ENCODE measurements around the gene GRAMD1B.
"Not testable (repeated sequence)": the region's sequence is repeated elsewhere in the genome, so short reads cannot be mapped to it uniquely, and the experiment has no call there.

The GRAMD1B gene

DNA sequence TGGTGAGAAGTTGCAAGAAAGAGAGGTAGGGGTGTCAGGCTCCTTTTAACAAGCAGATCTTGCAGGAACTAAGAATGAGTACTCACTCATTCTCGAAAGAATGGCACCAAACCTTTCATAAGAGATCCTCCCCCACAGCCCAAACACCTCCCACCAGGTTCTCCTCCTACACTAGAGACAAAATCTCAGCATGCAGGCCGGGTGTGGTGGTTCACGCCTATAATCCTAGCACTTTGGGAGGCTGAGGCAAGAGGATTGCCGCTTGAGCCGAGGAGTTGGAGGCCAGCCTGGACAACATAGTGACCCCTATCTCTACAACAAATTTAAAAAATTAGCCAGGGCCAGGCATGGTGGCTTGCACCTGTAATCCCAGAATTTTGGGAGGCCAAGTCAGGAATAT, 11.1 kb downstream of the GRAMD1B start:
- CTCF ChIA-PET, result interaction anchor here (4.6 kb wide), 1 partner anchor 34 kb away, joined by 27 read pairs; no protein-coding TSS in a partner anchor
- Mint-ChIP-seq H3K27ac (no peak overlapping the region), H3K4me1 (peaks cover 80% of the 10 kb centered on the region), H3K36me3 (peaks cover 48% of the 10 kb centered on the region), H3K9me3 (peaks cover 7% of the 10 kb centered on the region), H3K4me3 (no peak overlapping the region), H3K27me3 (no peaks in the 10 kb centered on the region)
- DNase-seq, result no peak

GRCh38 chr11:123443851-123444623, 14.0 kb downstream of the GRAMD1B start:
- H3K4me3 Mint-ChIP-seq, result no peak overlapping the region
- H3K4me1 Mint-ChIP-seq, result peaks cover 60% of the 10 kb centered on the region
- H3K9me3 Mint-ChIP-seq, result no peaks in the 10 kb centered on the region
- no peak for DNase-seq
- CTCF ChIA-PET, result interaction anchor here (0.8 kb wide), 1 partner anchor 36 kb away, joined by 3 read pairs; no protein-coding TSS in a partner anchor
- peaks cover 42% of the 10 kb centered on the region for H3K36me3 Mint-ChIP-seq
- H3K27me3 Mint-ChIP-seq, result no peaks in the 10 kb centered on the region
- no peak overlapping the region for H3K27ac Mint-ChIP-seq

DNA sequence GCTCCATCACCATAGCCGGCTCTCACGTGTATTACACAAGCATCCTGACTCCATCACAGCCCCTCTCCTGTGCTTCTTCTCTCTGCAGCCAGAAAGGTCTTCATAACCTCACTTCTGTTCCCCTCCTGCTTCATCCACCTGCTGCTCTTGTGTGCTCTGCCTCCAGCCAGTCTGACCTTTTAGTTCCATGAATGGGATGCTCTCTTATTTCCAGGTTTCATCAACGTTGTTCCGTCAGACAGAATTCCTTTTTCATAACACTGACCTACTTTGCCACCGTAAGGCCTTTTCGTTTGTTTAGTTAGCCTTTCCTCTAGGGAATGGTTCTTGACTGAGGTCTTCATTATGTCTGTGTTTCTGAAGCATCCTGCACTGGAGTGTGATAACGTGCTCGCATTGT, 18.8 kb downstream of the GRAMD1B start:
- no peak overlapping the region for H3K4me3 Mint-ChIP-seq
- no peaks in the 10 kb centered on the region for H3K9me3 Mint-ChIP-seq
- H3K36me3 Mint-ChIP-seq, result peaks cover 27% of the 10 kb centered on the region
- CTCF ChIA-PET, result interaction anchor here (0.6 to 6.2 kb wide), 4 partner anchors 16 to 350 kb away, joined by 3 to 33 read pairs (median 6); no protein-coding TSS in a partner anchor
- peak overlapping the region; percentile 70 for H3K27ac Mint-ChIP-seq
- no peaks in the 10 kb centered on the region for H3K27me3 Mint-ChIP-seq
- no peak for DNase-seq
- peaks cover 66% of the 10 kb centered on the region for H3K4me1 Mint-ChIP-seq

- no peak overlapping the region for H3K4me3 Mint-ChIP-seq
- no peaks in the 10 kb centered on the region for H3K9me3 Mint-ChIP-seq
- no peaks in the 10 kb centered on the region for H3K27me3 Mint-ChIP-seq
- CTCF ChIA-PET, result interaction anchor here (0.6 to 6.2 kb wide), 4 partner anchors 16 to 350 kb away, joined by 3 to 33 read pairs (median 6); no protein-coding TSS in a partner anchor
- H3K36me3 Mint-ChIP-seq, result peaks cover 28% of the 10 kb centered on the region
- H3K27ac Mint-ChIP-seq, result no peak overlapping the region
- DNase-seq, result no peak
- H3K4me1 Mint-ChIP-seq, result peaks cover 69% of the 10 kb centered on the region
These were observed 19.4 kb downstream of the GRAMD1B start for GRCh38 chr11:123449436-123449835.

- H3K36me3 Mint-ChIP-seq, result peaks cover 20% of the 10 kb centered on the region
- H3K27me3 Mint-ChIP-seq, result no peaks in the 10 kb centered on the region
- H3K4me3 Mint-ChIP-seq, result no peak overlapping the region
- CTCF ChIA-PET, result interaction anchor here (1.0 to 6.2 kb wide), 3 partner anchors 17 to 44 kb away, joined by 3 to 33 read pairs (median 20); no protein-coding TSS in a partner anchor
- no peaks in the 10 kb centered on the region for H3K9me3 Mint-ChIP-seq
- H3K27ac Mint-ChIP-seq, result peak overlapping the region; percentile 73
- peaks cover 70% of the 10 kb centered on the region for H3K4me1 Mint-ChIP-seq
- DNase-seq, result no peak
These were observed 20.6 kb downstream of the GRAMD1B start for GRCh38 chr11:123450623-123451022.

- peak; percentile 31 for DNase-seq
- CTCF ChIA-PET, result interaction anchor here (1.0 to 6.2 kb wide), 4 partner anchors 11 to 44 kb away, joined by 3 to 33 read pairs (median 12); no protein-coding TSS in a partner anchor
- Mint-ChIP-seq H3K27me3 (no peaks in the 10 kb centered on the region), H3K4me3 (peak overlapping the region; percentile 32), H3K4me1 (peaks cover 75% of the 10 kb centered on the region), H3K27ac (peak overlapping the region; percentile 73), H3K9me3 (no peaks in the 10 kb centered on the region), H3K36me3 (peaks cover 20% of the 10 kb centered on the region)
These were observed 21.2 kb downstream of the GRAMD1B start for GRCh38 chr11:123451183-123451781.

GRCh38 chr11:123452794-123453193, 22.7 kb downstream of the GRAMD1B start:
- Mint-ChIP-seq H3K27ac (peak overlapping the region; percentile 24), H3K4me3 (no peak overlapping the region), H3K4me1 (peaks cover 89% of the 10 kb centered on the region), H3K36me3 (peaks cover 18% of the 10 kb centered on the region), H3K27me3 (no peaks in the 10 kb centered on the region), H3K9me3 (no peaks in the 10 kb centered on the region)
- DNase-seq, result no peak
- CTCF ChIA-PET, result interaction anchor here (1.1 to 6.2 kb wide), 3 partner anchors 15 to 46 kb away, joined by 3 to 33 read pairs (median 20); no protein-coding TSS in a partner anchor

DNA sequence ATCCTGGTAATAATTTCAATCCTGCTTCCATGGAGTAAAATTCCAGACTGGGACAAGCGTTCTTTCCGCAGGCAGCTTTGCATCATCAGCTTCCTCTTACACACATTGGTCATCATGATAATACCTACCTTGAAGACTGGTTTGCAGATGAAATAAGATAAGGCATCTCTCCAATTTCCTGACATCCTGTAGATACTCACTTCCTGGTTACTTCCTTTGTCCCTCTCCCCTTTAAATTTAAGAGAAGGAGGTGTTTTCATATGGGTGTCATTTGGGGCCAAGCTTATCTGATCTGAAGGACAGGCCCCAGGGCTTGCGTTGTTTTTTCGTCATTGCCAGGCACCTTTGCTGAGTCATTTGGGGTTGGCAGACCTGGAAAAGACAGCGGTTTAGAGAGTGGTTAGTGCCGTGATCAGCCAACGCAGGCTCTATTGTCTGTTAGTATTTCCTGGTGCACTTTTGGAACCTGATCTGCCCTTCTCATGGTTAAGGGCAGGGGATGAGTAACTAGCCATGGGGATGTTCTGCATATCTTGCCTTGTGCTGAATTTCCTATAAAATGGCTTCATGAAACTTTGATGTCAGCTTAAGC, 24.1 kb downstream of the GRAMD1B start:
- DNase-seq, result peak; percentile 71
- peaks cover 86% of the 10 kb centered on the region for H3K4me1 Mint-ChIP-seq
- H3K4me3 Mint-ChIP-seq, result peak overlapping the region; percentile 3
- CTCF ChIA-PET, result interaction anchor here (0.9 to 6.2 kb wide), 4 partner anchors 10 to 47 kb away, joined by 3 to 33 read pairs (median 4); no protein-coding TSS in a partner anchor
- peak overlapping the region; percentile 82 for H3K27ac Mint-ChIP-seq
- H3K36me3 Mint-ChIP-seq, result peaks cover 21% of the 10 kb centered on the region
- H3K27me3 Mint-ChIP-seq, result no peaks in the 10 kb centered on the region
- H3K9me3 Mint-ChIP-seq, result no peaks in the 10 kb centered on the region

GRCh38 chr11:123454796-123455195, 24.7 kb downstream of the GRAMD1B start:
- Mint-ChIP-seq H3K27ac (peak overlapping the region; percentile 82), H3K36me3 (peaks cover 21% of the 10 kb centered on the region), H3K4me3 (peak overlapping the region; percentile 3), H3K27me3 (no peaks in the 10 kb centered on the region), H3K9me3 (no peaks in the 10 kb centered on the region), H3K4me1 (peaks cover 80% of the 10 kb centered on the region)
- DNase-seq, result no peak
- CTCF ChIA-PET, result interaction anchor here (0.9 to 6.2 kb wide), 3 partner anchors 9 to 45 kb away, joined by 3 to 33 read pairs (median 4); no protein-coding TSS in a partner anchor

- Mint-ChIP-seq H3K36me3 (peaks cover 22% of the 10 kb centered on the region), H3K4me1 (peaks cover 63% of the 10 kb centered on the region), H3K4me3 (peak overlapping the region; percentile 31), H3K27ac (peak overlapping the region; percentile 92)
- CTCF ChIA-PET, H3K9me3 Mint-ChIP-seq, DNase-seq, H3K27me3 Mint-ChIP-seq: not testable (repeated sequence)
These were observed 26.4 kb downstream of the GRAMD1B start for GRCh38 chr11:123456448-123456847.

GRCh38 chr11:123457187-123457770, 27.2 kb downstream of the GRAMD1B start:
- Mint-ChIP-seq H3K36me3 (peaks cover 22% of the 10 kb centered on the region), H3K27me3 (no peaks in the 10 kb centered on the region), H3K4me1 (peaks cover 55% of the 10 kb centered on the region), H3K9me3 (no peaks in the 10 kb centered on the region), H3K4me3 (peak overlapping the region; percentile 18), H3K27ac (peak overlapping the region; percentile 92)
- peak; percentile 51 for DNase-seq
- CTCF ChIA-PET, result interaction anchor here (1.3 kb wide), 1 partner anchor 23 kb away, joined by 5 read pairs; no protein-coding TSS in a partner anchor

GRCh38 chr11:123458501-123458900, 28.4 kb downstream of the GRAMD1B start:
- Mint-ChIP-seq H3K4me3 (no peak overlapping the region), H3K9me3 (no peaks in the 10 kb centered on the region), H3K27me3 (no peaks in the 10 kb centered on the region), H3K36me3 (peaks cover 22% of the 10 kb centered on the region), H3K4me1 (peaks cover 47% of the 10 kb centered on the region), H3K27ac (no peak overlapping the region)
- CTCF ChIA-PET, result interaction anchor here (0.6 kb wide), 1 partner anchor 51 kb away, joined by 3 read pairs; no protein-coding TSS in a partner anchor
- no peak for DNase-seq

GRCh38 chr11:123460012-123460700, 30.1 kb downstream of the GRAMD1B start:
- CTCF ChIA-PET, result interaction anchor here (1.5 kb wide), 1 partner anchor 10 kb away, joined by 3 read pairs; no protein-coding TSS in a partner anchor
- H3K27ac Mint-ChIP-seq, result no peak overlapping the region
- H3K36me3 Mint-ChIP-seq, result peaks cover 18% of the 10 kb centered on the region
- H3K4me3 Mint-ChIP-seq, result no peak overlapping the region
- peaks cover 39% of the 10 kb centered on the region for H3K4me1 Mint-ChIP-seq
- H3K27me3 Mint-ChIP-seq, result no peaks in the 10 kb centered on the region
- H3K9me3 Mint-ChIP-seq, result no peaks in the 10 kb centered on the region
- DNase-seq, result no peak

All from activated naive CD4-positive, alpha-beta T cell treated with anti-CD3 and anti-CD28 coated beads, Interleukin-2, amount 10 ng/mL, durations not matched to agents 7 days and 5 days (primary cell).